NK-92 (cell line): Measurements from ENCODE around the gene SLC13A3.

Experiments used
- DNase-seq: peaks from one replicate; lab custom pipeline; 2025; ENCODE audit not compliant: unreplicated experiment; lab: John Stamatoyannopoulos, UW

SLC13A3 gene

DNA sequence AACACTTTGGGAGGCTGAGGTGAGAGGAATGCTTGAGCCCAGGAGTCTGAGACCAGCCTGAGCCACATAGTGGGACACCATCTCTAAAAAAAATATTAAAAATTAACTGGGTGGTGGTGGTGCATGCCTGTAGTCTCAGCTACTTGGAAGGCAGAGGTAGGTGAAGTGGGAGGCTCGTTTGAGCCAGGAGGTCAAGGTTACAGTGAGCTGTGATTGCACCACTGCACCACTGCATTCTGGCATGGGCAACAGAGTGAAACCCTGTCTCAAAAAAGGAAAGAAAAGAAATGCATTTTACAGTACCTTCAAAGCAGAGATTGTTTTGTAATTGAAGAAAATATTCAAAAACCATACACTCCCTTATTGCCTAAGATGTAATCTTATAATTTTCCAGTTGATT is 107.3 kb downstream of the SLC13A3 start:
- DNase-seq: no peak

- DNase-seq: no peak
These were observed 108.2 kb downstream of the SLC13A3 start for GRCh38 chr20:46543033-46543432.

GRCh38 chr20:46541229-46541935 is 109.9 kb downstream of the SLC13A3 start:
- DNase-seq: no peak

- no peak for DNase-seq
These were observed 112.1 kb downstream of the SLC13A3 start for GRCh38 chr20:46539113-46539512.

DNA sequence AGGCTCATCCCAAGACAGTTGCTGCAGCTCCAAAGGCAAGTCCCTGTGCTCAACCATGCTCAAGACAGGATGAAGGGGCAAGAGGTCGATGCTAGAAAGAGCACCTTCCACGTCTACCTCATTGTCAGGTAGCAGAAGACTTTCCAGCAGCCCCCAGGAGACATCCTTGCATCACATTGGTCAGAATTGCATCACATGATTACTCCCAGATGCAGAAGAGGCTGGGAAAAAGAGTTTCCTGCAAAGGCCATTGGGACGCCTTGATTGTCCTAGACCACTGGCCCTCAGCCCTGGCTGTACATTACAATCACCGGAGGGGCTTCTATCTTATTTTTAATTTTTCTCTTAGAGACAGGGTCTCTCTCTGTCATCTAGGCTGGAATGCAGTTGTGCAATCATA is 120.6 kb downstream of the SLC13A3 start:
- DNase-seq: no peak

DNA sequence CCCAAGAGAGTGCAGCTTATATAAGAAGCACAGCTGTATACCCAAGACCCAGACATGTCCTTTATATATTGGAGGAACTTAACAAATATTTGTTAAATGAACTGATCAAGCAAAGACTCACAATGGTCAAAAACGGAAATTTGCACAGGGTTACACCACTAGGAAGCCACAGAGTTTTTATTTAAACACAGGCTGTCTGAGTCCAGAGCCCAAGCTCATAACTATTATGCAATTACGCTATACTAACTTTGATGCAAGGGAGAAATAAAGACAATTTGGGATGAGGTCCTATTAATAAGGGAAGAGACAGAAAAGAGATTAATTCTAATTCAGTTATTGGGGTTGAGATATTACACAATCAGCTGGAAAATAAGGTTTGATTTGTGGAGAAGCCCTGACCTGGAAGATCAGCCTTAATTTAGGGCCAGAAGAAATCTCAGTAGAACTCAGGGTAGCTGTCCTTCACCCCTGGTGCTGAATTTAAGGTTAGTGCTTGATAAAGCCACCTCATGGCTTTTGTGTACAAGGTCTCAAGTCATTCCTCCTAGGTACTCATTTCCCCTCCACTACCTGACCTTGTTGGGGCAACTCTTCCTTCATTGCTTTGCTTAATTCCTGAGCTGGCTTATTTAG is 127.4 kb downstream of the SLC13A3 start:
- no peak for DNase-seq

DNA sequence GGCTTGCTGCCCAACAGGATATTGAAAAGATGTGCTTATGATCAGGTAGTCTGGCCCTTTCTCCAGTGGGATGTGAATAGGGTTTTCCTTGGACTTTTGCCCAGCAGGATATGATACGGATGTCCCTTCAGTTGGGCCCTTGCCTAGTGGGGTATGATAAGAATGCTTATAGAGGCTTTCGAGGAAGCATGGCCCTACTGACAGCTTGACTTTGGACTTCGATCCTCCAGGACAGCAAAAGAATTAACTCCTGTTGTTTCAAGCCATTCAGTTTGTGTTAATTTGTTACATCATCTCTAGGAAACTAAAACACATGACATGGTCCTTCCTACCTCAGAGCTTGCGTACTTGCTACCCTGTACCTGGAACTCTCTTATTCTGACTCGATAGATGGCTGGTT is 128.2 kb downstream of the SLC13A3 start:
- DNase-seq: no peak

- DNase-seq: no peak
These were observed 130.2 kb downstream of the SLC13A3 start for GRCh38 chr20:46520976-46521579.

GRCh38 chr20:46520540-46520939 is 130.7 kb downstream of the SLC13A3 start:
- no peak for DNase-seq

- no peak for DNase-seq
These were observed 131.7 kb downstream of the SLC13A3 start for GRCh38 chr20:46519471-46520068.

GRCh38 chr20:46512943-46513844 is 138.1 kb downstream of the SLC13A3 start, which contains the start of gene ZNF334:
TSS of gene ZNF334 (minus strand) at chr20:46513559. CDS start at chr20:46512102, 1,457 bp downstream.
- DNase-seq: no peak

DNA sequence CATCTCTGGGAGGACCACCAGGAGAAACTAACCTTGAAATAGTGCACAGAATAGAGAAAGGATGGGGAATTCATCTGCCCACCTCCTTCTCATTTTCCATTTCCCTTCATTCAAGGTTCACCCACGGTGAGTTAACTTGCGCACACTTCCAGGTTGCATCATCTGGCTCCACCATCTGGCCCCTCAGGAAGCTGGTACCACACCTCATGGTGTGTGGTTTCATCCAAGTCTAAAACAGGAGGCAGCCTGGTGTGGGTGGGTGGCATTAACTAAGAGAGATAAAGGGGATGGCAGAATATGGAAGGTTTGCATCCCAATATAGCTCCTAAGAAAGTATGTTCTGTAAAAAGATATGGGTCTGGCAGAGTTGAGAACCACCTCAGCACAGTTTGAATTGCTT is 141.7 kb downstream of the SLC13A3 start:
- no peak for DNase-seq
